Measurements from ENCODE around the gene GUCY2C. TPM values are rescaled to one million over a fixed set of nuclear protein-coding genes. Genes with fewer than 3 reads are reported as not detected.

GUCY2C gene
- polyA plus RNA-seq, 2 of the 4 experiments (the other 2 are of a cell fraction): 0.05 TPM; not detected in 1

DNA sequence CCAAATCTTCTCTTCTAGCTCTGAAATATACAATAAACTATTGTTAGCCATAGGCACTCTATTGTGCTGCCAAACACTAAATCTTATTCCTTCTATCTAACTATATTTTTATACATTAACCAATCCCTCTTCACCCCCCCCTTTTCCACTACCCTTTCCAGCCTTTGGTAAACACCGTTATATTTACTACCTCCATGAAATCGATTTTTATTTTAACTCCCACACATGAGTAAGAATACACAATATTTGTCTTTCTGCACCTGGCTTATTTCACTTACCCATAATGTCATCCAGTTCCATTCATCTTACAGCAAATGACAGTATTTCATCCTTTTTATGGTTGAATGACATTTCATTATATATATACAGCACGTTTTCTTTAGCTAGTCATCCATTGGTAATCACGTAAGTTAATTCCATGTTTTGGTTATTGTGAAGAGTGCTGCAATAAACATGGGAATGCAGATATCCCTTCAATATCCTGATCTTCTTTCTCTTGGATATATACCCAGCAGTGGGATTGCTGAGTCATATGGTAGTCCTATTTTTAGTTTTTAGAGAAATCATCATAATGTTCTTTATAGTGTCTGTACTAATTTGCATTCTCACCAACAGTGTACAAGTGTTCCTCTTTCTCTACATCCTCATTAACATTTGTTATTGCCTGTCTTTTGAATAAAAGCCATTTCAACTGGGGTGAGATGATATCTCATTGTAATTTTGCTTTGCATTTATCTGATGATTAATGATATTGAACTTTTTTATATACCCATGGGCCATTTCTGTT, 94.5 kb downstream of the GUCY2C start:
- 18% methylated on average over 4 of the region's 4 CpGs for WGBS (ENCODE audit: missing lambda C conversion rate)
- DNase-seq (ENCODE audit: low read depth in 1 of 2, low spot score in 1 of 2) (no peak), ATAC-seq (no peak), FAIRE-seq (no peak)
- Histone ChIP-seq H3K9me3 (peaks cover 38% of the 10 kb centered on the region; the same call in 1 of the 3 replicates), H3K4me3 (no peak overlapping the region), H3K4me2 (no peak overlapping the region), H3K4me1 (no peaks in the 10 kb centered on the region), H3K27ac (no peak overlapping the region)
- ChIA-PET CTCF (no interaction called here), POLR2A (no interaction called here)
- TF ChIP-seq RNF2 (IDR thresholded peaks at IDR 0.05; ENCODE audit: borderline replicate concordance, low read depth) (no peak), FOSB (CRISPR knock-in tag; IDR thresholded peaks at IDR 0.05) (no peak)

DNA sequence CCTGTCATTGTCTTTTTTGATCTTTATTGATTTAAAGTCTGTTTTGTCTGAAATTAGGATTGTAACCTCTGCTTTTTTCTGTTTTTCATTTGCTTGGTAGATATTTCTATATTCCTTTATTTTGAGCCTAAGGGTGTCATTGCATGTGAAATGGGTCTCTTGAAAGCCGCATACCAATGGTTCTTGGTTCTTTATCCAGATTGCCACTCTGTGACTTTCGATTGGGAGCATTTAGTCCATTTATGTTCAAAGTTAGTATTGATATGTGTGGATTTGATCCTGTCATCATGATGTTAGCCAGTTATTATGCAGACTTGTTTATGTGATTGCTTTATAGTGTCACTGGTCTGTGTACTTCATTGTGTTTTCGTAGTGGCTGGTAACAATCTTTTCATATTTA, 98.9 kb downstream of the GUCY2C start:
- Histone ChIP-seq H3K4me3 (no peak overlapping the region), H3K4me2 (no peak overlapping the region), H3K4me1 (no peaks in the 10 kb centered on the region), H3K27ac (no peak overlapping the region), H3K9me3 (peaks cover 5% of the 10 kb centered on the region; the same call in 1 of the 3 replicates)
- ChIA-PET CTCF (interaction anchor here (1.2 kb wide), 1 partner anchor 22 kb away, joined by 3 read pairs; no protein-coding TSS in a partner anchor), POLR2A (no interaction called here)
- FAIRE-seq (peak; percentile 43), ATAC-seq (no peak), DNase-seq (ENCODE audit: low read depth in 1 of 2, low spot score in 1 of 2) (no peak)
- TF ChIP-seq EHF (CRISPR knock-in tag; IDR thresholded peaks at IDR 0.05) (no peak), ZNF302 (CRISPR knock-in tag; IDR thresholded peaks at IDR 0.05) (no peak), ZSCAN20 (CRISPR knock-in tag; IDR thresholded peaks at IDR 0.05) (no peak), JUN (IDR thresholded peaks at IDR 0.05) (no peak), SREBF2 (IDR thresholded peaks at IDR 0.05) (no peak), RFX5 (IDR thresholded peaks at IDR 0.05) (no peak), RNF2 (IDR thresholded peaks at IDR 0.05; ENCODE audit: borderline replicate concordance, low read depth) (no peak), ESRRA (IDR thresholded peaks at IDR 0.05; ENCODE audit: borderline replicate concordance, low read length) (no peak), TP53 (CRISPR knock-in tag; IDR thresholded peaks at IDR 0.05) (no peak), RAD21 (conservative IDR thresholded peaks at IDR 0.05 in 1 of 2, IDR thresholded peaks at IDR 0.05 in 1 of 2) (no peak), FOXS1 (CRISPR knock-in tag; IDR thresholded peaks at IDR 0.05) (no peak), CBX8 (IDR thresholded peaks at IDR 0.05) (no peak), FOSB (CRISPR knock-in tag; IDR thresholded peaks at IDR 0.05) (no peak), ZC3H11A (IDR thresholded peaks at IDR 0.05) (no peak), POLR2AphosphoS2 (conservative IDR thresholded peaks at IDR 0.05; ENCODE audit: low read length) (no peak)
- TF ChIP-seq, protein P1, sequence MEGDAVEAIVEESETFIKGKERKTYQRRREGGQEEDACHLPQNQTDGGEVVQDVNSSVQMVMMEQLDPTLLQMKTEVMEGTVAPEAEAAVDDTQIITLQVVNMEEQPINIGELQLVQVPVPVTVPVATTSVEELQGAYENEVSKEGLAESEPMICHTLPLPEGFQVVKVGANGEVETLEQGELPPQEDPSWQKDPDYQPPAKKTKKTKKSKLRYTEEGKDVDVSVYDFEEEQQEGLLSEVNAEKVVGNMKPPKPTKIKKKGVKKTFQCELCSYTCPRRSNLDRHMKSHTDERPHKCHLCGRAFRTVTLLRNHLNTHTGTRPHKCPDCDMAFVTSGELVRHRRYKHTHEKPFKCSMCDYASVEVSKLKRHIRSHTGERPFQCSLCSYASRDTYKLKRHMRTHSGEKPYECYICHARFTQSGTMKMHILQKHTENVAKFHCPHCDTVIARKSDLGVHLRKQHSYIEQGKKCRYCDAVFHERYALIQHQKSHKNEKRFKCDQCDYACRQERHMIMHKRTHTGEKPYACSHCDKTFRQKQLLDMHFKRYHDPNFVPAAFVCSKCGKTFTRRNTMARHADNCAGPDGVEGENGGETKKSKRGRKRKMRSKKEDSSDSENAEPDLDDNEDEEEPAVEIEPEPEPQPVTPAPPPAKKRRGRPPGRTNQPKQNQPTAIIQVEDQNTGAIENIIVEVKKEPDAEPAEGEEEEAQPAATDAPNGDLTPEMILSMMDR (IDR thresholded peaks at IDR 0.05): no peak
- TF ChIP-seq, protein P2, sequence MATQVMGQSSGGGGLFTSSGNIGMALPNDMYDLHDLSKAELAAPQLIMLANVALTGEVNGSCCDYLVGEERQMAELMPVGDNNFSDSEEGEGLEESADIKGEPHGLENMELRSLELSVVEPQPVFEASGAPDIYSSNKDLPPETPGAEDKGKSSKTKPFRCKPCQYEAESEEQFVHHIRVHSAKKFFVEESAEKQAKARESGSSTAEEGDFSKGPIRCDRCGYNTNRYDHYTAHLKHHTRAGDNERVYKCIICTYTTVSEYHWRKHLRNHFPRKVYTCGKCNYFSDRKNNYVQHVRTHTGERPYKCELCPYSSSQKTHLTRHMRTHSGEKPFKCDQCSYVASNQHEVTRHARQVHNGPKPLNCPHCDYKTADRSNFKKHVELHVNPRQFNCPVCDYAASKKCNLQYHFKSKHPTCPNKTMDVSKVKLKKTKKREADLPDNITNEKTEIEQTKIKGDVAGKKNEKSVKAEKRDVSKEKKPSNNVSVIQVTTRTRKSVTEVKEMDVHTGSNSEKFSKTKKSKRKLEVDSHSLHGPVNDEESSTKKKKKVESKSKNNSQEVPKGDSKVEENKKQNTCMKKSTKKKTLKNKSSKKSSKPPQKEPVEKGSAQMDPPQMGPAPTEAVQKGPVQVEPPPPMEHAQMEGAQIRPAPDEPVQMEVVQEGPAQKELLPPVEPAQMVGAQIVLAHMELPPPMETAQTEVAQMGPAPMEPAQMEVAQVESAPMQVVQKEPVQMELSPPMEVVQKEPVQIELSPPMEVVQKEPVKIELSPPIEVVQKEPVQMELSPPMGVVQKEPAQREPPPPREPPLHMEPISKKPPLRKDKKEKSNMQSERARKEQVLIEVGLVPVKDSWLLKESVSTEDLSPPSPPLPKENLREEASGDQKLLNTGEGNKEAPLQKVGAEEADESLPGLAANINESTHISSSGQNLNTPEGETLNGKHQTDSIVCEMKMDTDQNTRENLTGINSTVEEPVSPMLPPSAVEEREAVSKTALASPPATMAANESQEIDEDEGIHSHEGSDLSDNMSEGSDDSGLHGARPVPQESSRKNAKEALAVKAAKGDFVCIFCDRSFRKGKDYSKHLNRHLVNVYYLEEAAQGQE (IDR thresholded peaks at IDR 0.05): no peak
- TF ChIP-seq, protein P3, sequence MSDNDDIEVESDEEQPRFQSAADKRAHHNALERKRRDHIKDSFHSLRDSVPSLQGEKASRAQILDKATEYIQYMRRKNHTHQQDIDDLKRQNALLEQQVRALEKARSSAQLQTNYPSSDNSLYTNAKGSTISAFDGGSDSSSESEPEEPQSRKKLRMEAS (IDR thresholded peaks at IDR 0.05): no peak
- WGBS (ENCODE audit: missing lambda C conversion rate): 23% methylated on average over 3 of the region's 3 CpGs
